ENCODE measurements around the gene DNAJC1. TPM values are rescaled to one million over a fixed set of nuclear protein-coding genes. Genes with fewer than 3 reads are reported as not detected.

Gene DNAJC1
- polyA plus RNA-seq, 1 donor from 2014 or later = 15.9 TPM

- no peak overlapping the region for H3K9ac ChIP-seq (ENCODE audit: low read length)
- H3K9me2 ChIP-seq (ENCODE audit: insufficient read depth, low read length) = no peaks in the 10 kb centered on the region
- H3K4me3 ChIP-seq (ENCODE audit: low read length) = no peak overlapping the region
- no peaks in the 10 kb centered on the region for H3K27me3 ChIP-seq (ENCODE audit: insufficient read depth, low read depth, low read length)
- no peaks in the 10 kb centered on the region for H3K36me3 ChIP-seq (ENCODE audit: insufficient read depth, low read length)
- TF ChIP-seq EZH2 (IDR thresholded peaks at IDR 0.05; ENCODE audit: borderline replicate concordance, insufficient read depth, low read length, poor library complexity, severe bottlenecking) (no peak), TAF1 (IDR thresholded peaks at IDR 0.05; ENCODE audit: low read depth) (no peak), CTCF (IDR thresholded peaks at IDR 0.05; ENCODE audit: poor library complexity, severe bottlenecking) (no peak), EP300 (conservative IDR thresholded peaks at IDR 0.05; ENCODE audit: poor library complexity, severe bottlenecking) (no peak), RAD21 (conservative IDR thresholded peaks at IDR 0.05) (no peak), REST (IDR thresholded peaks at IDR 0.05; ENCODE audit: borderline replicate concordance) (no peak), MXI1 (conservative IDR thresholded peaks at IDR 0.05; ENCODE audit: poor library complexity, severe bottlenecking) (no peak)
- H3K79me2 ChIP-seq (replicated peaks; ENCODE audit: insufficient read depth, low read length) = peaks cover 15% of the 10 kb centered on the region
- no peak overlapping the region for H2AFZ ChIP-seq (ENCODE audit: low read depth, low read length)
- H3K27ac ChIP-seq (ENCODE audit: low read length) = no peak overlapping the region
- H4K20me1 ChIP-seq (ENCODE audit: insufficient read depth) = no peaks in the 10 kb centered on the region
- H3K9me3 ChIP-seq (ENCODE audit: low read length) = no peaks in the 10 kb centered on the region
- H3F3A ChIP-seq (ENCODE audit: insufficient read depth, low read length, poor library complexity, severe bottlenecking) = no peaks in the 10 kb centered on the region
- H3K4me2 ChIP-seq (ENCODE audit: low read length) = no peak overlapping the region
These were observed 2.9 kb upstream of the DNAJC1 start for GRCh38 chr10:22006379-22006884.

- Histone ChIP-seq H2AFZ (ENCODE audit: low read depth, low read length) (no peak overlapping the region), H3K27ac (ENCODE audit: low read length) (no peak overlapping the region), H4K20me1 (ENCODE audit: insufficient read depth) (no peaks in the 10 kb centered on the region), H3K79me2 (replicated peaks; ENCODE audit: insufficient read depth, low read length) (peaks cover 22% of the 10 kb centered on the region), H3F3A (ENCODE audit: insufficient read depth, low read length, poor library complexity, severe bottlenecking) (no peaks in the 10 kb centered on the region), H3K27me3 (ENCODE audit: insufficient read depth, low read depth, low read length) (no peaks in the 10 kb centered on the region), H3K4me3 (ENCODE audit: low read length) (no peak overlapping the region), H3K9me2 (ENCODE audit: insufficient read depth, low read length) (no peaks in the 10 kb centered on the region), H3K9ac (ENCODE audit: low read length) (no peak overlapping the region), H3K9me3 (ENCODE audit: low read length) (no peaks in the 10 kb centered on the region), H3K4me2 (ENCODE audit: low read length) (no peak overlapping the region), H3K36me3 (ENCODE audit: insufficient read depth, low read length) (no peaks in the 10 kb centered on the region)
- TF ChIP-seq POLR2AphosphoS5 (IDR thresholded peaks at IDR 0.05) (no peak), REST (IDR thresholded peaks at IDR 0.05; ENCODE audit: borderline replicate concordance) (no peak), EP300 (conservative IDR thresholded peaks at IDR 0.05; ENCODE audit: poor library complexity, severe bottlenecking) (no peak), MXI1 (conservative IDR thresholded peaks at IDR 0.05; ENCODE audit: poor library complexity, severe bottlenecking) (no peak), CTCF (IDR thresholded peaks at IDR 0.05; ENCODE audit: poor library complexity, severe bottlenecking) (no peak), RAD21 (conservative IDR thresholded peaks at IDR 0.05) (no peak), SMC3 (conservative IDR thresholded peaks at IDR 0.05; ENCODE audit: poor library complexity) (no peak), TAF1 (IDR thresholded peaks at IDR 0.05; ENCODE audit: low read depth) (no peak), EZH2 (IDR thresholded peaks at IDR 0.05; ENCODE audit: borderline replicate concordance, insufficient read depth, low read length, poor library complexity, severe bottlenecking) (no peak)
These were observed 2.2 kb upstream of the DNAJC1 start for GRCh38 chr10:22005763-22006162.

All from neural cell (in vitro differentiated cells).